IMR-90 (cell line): ENCODE measurements around the gene PACSIN2. TPM values are rescaled to one million over a fixed set of nuclear protein-coding genes. Genes with fewer than 3 reads are reported as not detected.
A peak's percentile ranks its signal among the peaks of the same experiment; 100 is the strongest.

Experiments used
- ATAC-seq: fragments of 200-7000 bp; cut with Tn5 transposase; 2 replicates; pipeline ENCODE4 v1.9.1; 2020; ENCODE audit warnings: low read depth, mild to moderate bottlenecking, moderate library complexity
- BruUV-seq: library from RNA; stranded (reverse); fragments of 400-500 nt; replicated peaks from 2 replicates; lab custom pipeline; 2021; lab: Mats Ljungman, UMichigan
- CTCF ChIA-PET: fragments of 300-600 bp; formaldehyde crosslinking; extraction: SDS; loops from one replicate; lab custom pipeline; 2021; ENCODE audit warnings: antibody characterized with exemption; lab: Yijun Ruan, JAX
- POLR2A ChIA-PET: fragments of 300-600 bp; sonication (Branson Sonifier 250); formaldehyde crosslinking; loops from one replicate; lab custom pipeline; 2022; ENCODE audit warnings: antibody characterized with exemption; ENCODE audit not compliant: unreplicated experiment; lab: Charles Lee
- DNase-seq: peaks from one replicate; pipeline ENCODE4 v3.0.0; 2013
- H2AFZ ChIP-seq: replicated peaks from 2 replicates; pipeline ENCODE3; 2013; ENCODE audit warnings: low read length, mild to moderate bottlenecking; ENCODE audit not compliant: poor library complexity
- H2AK5ac ChIP-seq: 2 replicates; pipeline ENCODE4 v1.6.1; 2013; ENCODE audit warnings: low read depth, low read length, inconsistent platforms
- H2AK9ac ChIP-seq: replicated peaks from 2 replicates; pipeline ENCODE3; 2013; ENCODE audit warnings: mild to moderate bottlenecking, low read depth, low read length, moderate library complexity; ENCODE audit not compliant: poor library complexity
- H2BK120ac ChIP-seq: 2 replicates; pipeline ENCODE4 v1.6.1; 2013; ENCODE audit warnings: low read depth, low read length, inconsistent platforms
- H2BK15ac ChIP-seq: 3 replicates; pipeline ENCODE4 v1.6.1; 2013; ENCODE audit warnings: low read depth, low read length, inconsistent platforms
- H2BK20ac ChIP-seq: 2 replicates; pipeline ENCODE4 v1.6.1; 2013; ENCODE audit warnings: low read depth, mild to moderate bottlenecking, inconsistent platforms, low read length, moderate library complexity
- H2BK5ac ChIP-seq: 2 replicates; pipeline ENCODE4 v1.6.1; 2013; ENCODE audit warnings: mild to moderate bottlenecking, low read depth, low read length, inconsistent platforms; ENCODE audit not compliant: poor library complexity, severe bottlenecking
- H3K14ac ChIP-seq: replicated peaks from 2 replicates; pipeline ENCODE4 v1.6.1; 2013; ENCODE audit warnings: low read depth, low read length, inconsistent platforms
- H3K18ac ChIP-seq: 2 replicates; pipeline ENCODE4 v1.6.1; 2013; ENCODE audit warnings: low read depth, low read length, control low read depth
- H3K23ac ChIP-seq: 2 replicates; pipeline ENCODE4 v1.6.1; 2013; ENCODE audit warnings: low read depth, low read length, inconsistent platforms
- H3K27ac ChIP-seq: 2 replicates; pipeline ENCODE4 v1.5.1; 2013; ENCODE audit warnings: mild to moderate bottlenecking, control low read depth, low read length; ENCODE audit not compliant: insufficient read depth
- H3K27me3 ChIP-seq: 2 replicates; pipeline ENCODE4 v1.6.1; 2013; ENCODE audit warnings: low read length; ENCODE audit not compliant: control insufficient read depth, insufficient read depth
- H3K36me3 ChIP-seq: 2 replicates; pipeline ENCODE4 v1.6.1; 2013; ENCODE audit warnings: low read length, mixed read lengths; ENCODE audit not compliant: control insufficient read depth, insufficient read depth
- H3K4ac ChIP-seq: 2 replicates; pipeline ENCODE4 v1.6.1; 2013; ENCODE audit warnings: low read depth, low read length, inconsistent platforms
- H3K4me1 ChIP-seq: 2 replicates; pipeline ENCODE4 v1.6.1; 2013; ENCODE audit warnings: low read length, mixed read lengths; ENCODE audit not compliant: control insufficient read depth, insufficient read depth
- H3K4me2 ChIP-seq: 2 replicates; pipeline ENCODE4 v1.6.1; 2013; ENCODE audit warnings: low read depth, mild to moderate bottlenecking, control low read depth, low read length, moderate library complexity
- H3K4me3 ChIP-seq: 2 replicates; pipeline ENCODE4 v1.5.1; 2013; ENCODE audit warnings: low read depth, mild to moderate bottlenecking, control low read depth, low read length, moderate library complexity; ENCODE audit not compliant: insufficient read depth
- H3K56ac ChIP-seq: 2 replicates; pipeline ENCODE4 v1.6.1; 2013; ENCODE audit warnings: low read length, inconsistent platforms; ENCODE audit not compliant: insufficient read depth; ENCODE audit errors: extremely low read depth
- H3K79me1 ChIP-seq, 2 experiments: 2 replicates each; pipeline ENCODE4 v1.6.1; 2013; ENCODE audit warnings: low read length in 2 of 2, inconsistent platforms in 1 of 2, low read depth in 1 of 2
- H3K9ac ChIP-seq: 2 replicates; pipeline ENCODE4 v1.6.1; 2013; ENCODE audit warnings: low read depth, low read length, control low read depth
- H3K9me1 ChIP-seq: 2 replicates; pipeline ENCODE4 v1.6.1; 2013; ENCODE audit warnings: low read length, inconsistent platforms; ENCODE audit not compliant: insufficient read depth
- H3K9me3 ChIP-seq: 2 replicates; pipeline ENCODE4 v1.6.1; 2013; ENCODE audit warnings: low read length; ENCODE audit not compliant: control insufficient read depth, insufficient read depth
- H4K20me1 ChIP-seq: 2 replicates; pipeline ENCODE4 v1.6.1; 2013; ENCODE audit warnings: low read length, inconsistent platforms; ENCODE audit not compliant: insufficient read depth
- H4K5ac ChIP-seq: 2 replicates; pipeline ENCODE4 v1.6.1; 2013; ENCODE audit warnings: mild to moderate bottlenecking, low read depth, low read length, control low read depth
- H4K8ac ChIP-seq, 2 experiments: 2 replicates each; pipeline ENCODE4 v1.6.1; 2013; ENCODE audit warnings: low read depth in 2 of 2, low read length in 2 of 2, control low read depth in 1 of 2, inconsistent platforms in 1 of 2
- H4K91ac ChIP-seq: 2 replicates; pipeline ENCODE4 v1.6.1; 2013; ENCODE audit warnings: low read depth, low read length, inconsistent platforms; ENCODE audit not compliant: insufficient read depth
- CEBPB ChIP-seq: IDR thresholded peaks from 2 replicates; pipeline ENCODE4 v1.6.1; 2012; ENCODE audit warnings: low read depth, low read length, improper control_type of control experiment
- CTCF ChIP-seq: conservative IDR thresholded peaks from 2 replicates; pipeline ENCODE4 v1.5.1; 2012; ENCODE audit warnings: mild to moderate bottlenecking, low read depth, low read length, improper control_type of control experiment
- ELK1 ChIP-seq: fragments of 150-350 bp; IDR thresholded peaks from 2 replicates; pipeline ENCODE4 v1.6.1; 2016; ENCODE audit warnings: low read depth, mild to moderate bottlenecking, low read length, moderate library complexity, borderline replicate concordance
- FOS ChIP-seq: fragments of 150-350 bp; IDR thresholded peaks from 2 replicates; pipeline ENCODE4 v1.6.1; 2016; ENCODE audit warnings: low read depth, low read length
- MAFK ChIP-seq: IDR thresholded peaks from 2 replicates; pipeline ENCODE4 v1.6.1; 2012; ENCODE audit warnings: low read depth, low read length, improper control_type of control experiment
- MAZ ChIP-seq: IDR thresholded peaks from 2 replicates; pipeline ENCODE4 v1.6.1; 2012; ENCODE audit warnings: low read depth, mild to moderate bottlenecking, low read length, improper control_type of control experiment, moderate library complexity, borderline replicate concordance
- MXI1 ChIP-seq: IDR thresholded peaks from 2 replicates; pipeline ENCODE4 v1.6.1; 2012; ENCODE audit warnings: low read depth, mild to moderate bottlenecking, low read length, moderate library complexity, borderline replicate concordance
- NFE2L2 ChIP-seq: fragments of 150-350 bp; IDR thresholded peaks from 2 replicates; pipeline ENCODE4 v1.6.1; 2016; ENCODE audit warnings: low read depth, mild to moderate bottlenecking, low read length
- RAD21 ChIP-seq: IDR thresholded peaks from 2 replicates; pipeline ENCODE4 v1.6.1; 2012; ENCODE audit warnings: low read length, improper control_type of control experiment
- SMC3 ChIP-seq: fragments of 150-350 bp; IDR thresholded peaks from 2 replicates; pipeline ENCODE4 v1.6.1; 2016; ENCODE audit warnings: low read depth, mild to moderate bottlenecking, antibody characterized with exemption, low read length, moderate library complexity
- USF2 ChIP-seq: fragments of 150-350 bp; IDR thresholded peaks from 2 replicates; pipeline ENCODE4 v1.6.1; 2017; ENCODE audit warnings: mild to moderate bottlenecking, antibody characterized with exemption, low read length, low read depth
- WGBS, 2 experiments: methylation state at CpG; one replicate each; pipeline versions ENCODE4 v1.1.5 to v1.1.7; 2013; ENCODE audit warnings: missing lambda C conversion rate in 2 of 2; ENCODE audit not compliant: insufficient read length in 1 of 2; ENCODE audit errors: extremely low coverage in 2 of 2; 5-methylcytosine and 5-hydroxymethylcytosine counted together
- dilution Hi-C: fragments of 300-500 bp; cut with HindIII; formaldehyde crosslinking; loops from one replicate; pipeline ENCODE4 v1.14.3; 2018; ENCODE audit warnings: low sequenced_read_pairs; ENCODE audit not compliant: unreplicated experiment
- in situ Hi-C: fragments of 300-500 bp; cut with MboI; formaldehyde crosslinking; loops from 3 replicates; pipeline ENCODE4 v1.14.3; 2019; ENCODE audit warnings: low sequenced_read_pairs, inconsistent platforms, mixed read lengths
- intact Hi-C: fragments of 100-400 bp; cut with micrococcal nuclease; formaldehyde crosslinking; loops from 2 replicates; pipeline ENCODE4 v1.10.0; 2022
- polyA plus RNA-seq, 3 experiments: library from polyadenylated mRNA; depleted of rRNA; stranded (reverse); fragments of >200 nt; gene quantifications; 2 replicates each; pipeline ENCODE4 v1.2.3, GENCODE V29; 2012; ENCODE audit warnings: low replicate concordance in 1 of 3
- total RNA-seq: library from RNA; depleted of rRNA; stranded (reverse); fragments of >200 nt; gene quantifications from 2 replicates; pipeline ENCODE4 v1.2.3, GENCODE V29; 2012

PACSIN2 gene
- total and polyA plus RNA-seq, 2 of the 4 experiments (the other 2 are of a cell fraction), result 85.0 to 118 TPM

GRCh38 chr22:42961810-42962209 is 53.1 kb downstream of the PACSIN2 start:
- Histone ChIP-seq H3K14ac (no peak overlapping the region; the same call in 1 of the 2 replicates), H3K4ac (0 out of 2 replicates have a peak overlapping the region, but pooled peaks have one; percentile 5), H4K5ac (no peak overlapping the region), H4K91ac (0 out of 2 replicates have a peak overlapping the region, but pooled peaks have one; percentile 16), H3K4me2 (peak overlapping the region; percentile 18; the same call in 1 of the 2 replicates), H2BK5ac (peak overlapping the region; percentile 35), H3K23ac (no peak overlapping the region), H3K9me3 (no peaks in the 10 kb centered on the region), H3K9me1 (peaks cover 29% of the 10 kb centered on the region), H2BK120ac (no peak overlapping the region), H3K27me3 (no peaks in the 10 kb centered on the region), H3K56ac (no peak overlapping the region), H2AFZ (no peak overlapping the region), H4K20me1 (peaks cover 37% of the 10 kb centered on the region), H2AK5ac (peak overlapping the region; percentile 17; the same call in 1 of the 2 replicates), H3K36me3 (peaks cover 3% of the 10 kb centered on the region; the same call in 1 of the 2 replicates), H2BK20ac (no peak overlapping the region), H3K9ac (no peak overlapping the region), H3K4me1 (peaks cover 24% of the 10 kb centered on the region), H3K27ac (peak overlapping the region; percentile 19; the same call in 1 of the 2 replicates), H3K18ac (peak overlapping the region; percentile 11; the same call in 1 of the 2 replicates), H2BK15ac (no peak overlapping the region), H2AK9ac (no peak overlapping the region), H3K4me3 (no peak overlapping the region), H3K79me1 (peaks cover 29 to 97% of the 10 kb centered on the region in 2 experiments), H4K8ac (no peak overlapping the region)
- intact Hi-C loops, result no loop called here
- 0 out of 2 replicates have a peak, but pooled peaks have one; percentile 5 for ATAC-seq
- DNase-seq, result no peak
- 96% methylated on average over 4 of the region's 6 CpGs; no CpG with 5 or more reads in 1 of the 2 experiments for WGBS, 2 experiments
- dilution Hi-C loops, result no loop called here
- in situ Hi-C loops, result no loop called here
- ChIA-PET POLR2A (interaction anchor here (0.7 kb wide), 1 partner anchor 35 kb away, joined by 11 read pairs; no protein-coding TSS in a partner anchor), CTCF (no interaction called here)
- no peak for TF ChIP-seq MXI1
- no peak for TF ChIP-seq ELK1
- no peak for TF ChIP-seq MAZ
- no peak for TF ChIP-seq RAD21
- TF ChIP-seq CTCF, result no peak
- no peak for TF ChIP-seq SMC3
- no peak for TF ChIP-seq FOS
- TF ChIP-seq NFE2L2, result no peak
- TF ChIP-seq USF2, result no peak
- no peak for TF ChIP-seq MAFK
- no peak for TF ChIP-seq CEBPB
- no TSS peak for BruUV-seq
